HL-60 (cell line): ENCODE measurements around the gene TM7SF2.

Source experiments
- DNase-seq, 2 experiments: peaks; one replicate each; pipeline ENCODE4 v3.0.0-alpha.2; 2010 to 2020; ENCODE audit warnings: low read depth in 1 of 2, low spot score in 1 of 2
- H3K27ac ChIP-seq: fragments of 250-450 bp; sonication (Bioruptor Pico); replicated peaks from 2 replicates; pipeline ENCODE4 v1.5.1; 2020; ENCODE audit warnings: mild to moderate bottlenecking, moderate library complexity
- H3K27me3 ChIP-seq: fragments of 250-450 bp; sonication (Bioruptor Pico); 2 replicates; pipeline ENCODE4 v1.5.1; 2021; ENCODE audit warnings: mild to moderate bottlenecking, moderate library complexity; ENCODE audit not compliant: insufficient read depth, poor library complexity, severe bottlenecking
- H3K4me3 ChIP-seq: replicated peaks from 2 replicates; pipeline ENCODE4 v1.5.1; 2011; ENCODE audit warnings: mild to moderate bottlenecking, control low read depth, low read length; ENCODE audit not compliant: insufficient read depth
- GABPA ChIP-seq: IDR thresholded peaks from 2 replicates; pipeline ENCODE4 v1.6.1; 2012; ENCODE audit warnings: low read depth
- POLR2AphosphoS5 ChIP-seq: IDR thresholded peaks from 2 replicates; pipeline ENCODE4 v1.6.1; 2012; ENCODE audit warnings: low read depth
- SPI1 ChIP-seq: IDR thresholded peaks from 2 replicates; pipeline ENCODE4 v1.6.1; 2012; ENCODE audit warnings: low read depth, mild to moderate bottlenecking, borderline replicate concordance
- TF ChIP-seq, protein P1 (sequence below): IDR thresholded peaks from 2 replicates; pipeline ENCODE4 v1.6.1; 2012; ENCODE audit warnings: low read depth; ENCODE audit not compliant: insufficient replicate concordance
- TF ChIP-seq, protein P2 (sequence below): IDR thresholded peaks from one replicate; pipeline ENCODE4 v1.5.1; 2011; ENCODE audit warnings: low read length, control low read depth, inconsistent platforms; ENCODE audit not compliant: insufficient read depth

The TM7SF2 gene

DNA sequence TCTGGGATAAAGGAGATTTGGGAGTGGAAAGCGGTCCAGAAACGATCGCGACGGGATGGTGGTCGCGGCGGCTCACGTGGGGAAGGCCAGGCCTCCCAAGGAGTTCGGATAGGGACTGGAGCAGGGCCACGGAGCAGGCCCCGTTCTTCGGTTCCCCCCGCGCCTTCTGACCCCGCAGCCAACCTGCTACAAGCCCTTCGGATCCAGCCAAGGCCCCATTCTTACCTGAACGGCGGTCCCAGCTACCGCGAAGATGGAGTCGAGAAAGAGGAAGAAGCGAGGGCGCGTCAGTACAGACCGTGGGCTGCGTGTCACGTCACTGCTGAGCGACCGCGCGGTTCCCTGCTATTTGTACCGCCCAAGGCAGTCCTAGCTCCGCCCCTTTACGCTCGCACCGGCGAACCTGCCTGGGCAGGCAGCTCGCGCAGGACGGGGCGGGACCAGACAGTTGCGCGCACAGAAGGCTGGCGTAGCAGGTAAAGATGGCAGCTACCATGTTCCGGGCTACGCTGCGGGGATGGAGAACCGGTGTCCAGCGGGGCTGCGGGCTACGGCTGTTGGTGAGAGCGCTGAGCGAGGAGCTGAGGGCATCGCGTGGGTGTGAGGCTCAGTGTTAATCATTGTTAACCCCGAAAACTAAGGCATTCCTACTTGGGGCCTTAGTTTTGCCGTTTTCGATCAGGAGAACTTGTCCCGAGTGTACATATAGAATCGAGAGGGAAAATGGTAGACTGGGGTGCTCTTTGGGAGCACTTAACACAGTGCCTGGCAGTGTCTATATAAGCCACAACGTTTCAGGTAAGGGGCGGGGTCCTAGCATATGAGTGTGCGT lies 10.4 kb downstream of the TM7SF2 start, which contains the start of the genes FAU and MRPL49:
TSS of gene FAU (minus strand) at position 270 of the 832 bp plus-strand sequence. CDS start 321 bp downstream, outside the sequence.
TSS of gene MRPL49 (plus strand) at position 457 of the 832 bp plus-strand sequence. CDS start at position 483, 26 bp downstream.
- peak within 1 kb of the TSS; percentile 92 for H3K27ac ChIP-seq
- TF ChIP-seq GABPA (no peak), SPI1 (peak; percentile 70; the same call in 1 of the 2 replicates), POLR2AphosphoS5 (peak; percentile 95)
- TF ChIP-seq, protein P1, sequence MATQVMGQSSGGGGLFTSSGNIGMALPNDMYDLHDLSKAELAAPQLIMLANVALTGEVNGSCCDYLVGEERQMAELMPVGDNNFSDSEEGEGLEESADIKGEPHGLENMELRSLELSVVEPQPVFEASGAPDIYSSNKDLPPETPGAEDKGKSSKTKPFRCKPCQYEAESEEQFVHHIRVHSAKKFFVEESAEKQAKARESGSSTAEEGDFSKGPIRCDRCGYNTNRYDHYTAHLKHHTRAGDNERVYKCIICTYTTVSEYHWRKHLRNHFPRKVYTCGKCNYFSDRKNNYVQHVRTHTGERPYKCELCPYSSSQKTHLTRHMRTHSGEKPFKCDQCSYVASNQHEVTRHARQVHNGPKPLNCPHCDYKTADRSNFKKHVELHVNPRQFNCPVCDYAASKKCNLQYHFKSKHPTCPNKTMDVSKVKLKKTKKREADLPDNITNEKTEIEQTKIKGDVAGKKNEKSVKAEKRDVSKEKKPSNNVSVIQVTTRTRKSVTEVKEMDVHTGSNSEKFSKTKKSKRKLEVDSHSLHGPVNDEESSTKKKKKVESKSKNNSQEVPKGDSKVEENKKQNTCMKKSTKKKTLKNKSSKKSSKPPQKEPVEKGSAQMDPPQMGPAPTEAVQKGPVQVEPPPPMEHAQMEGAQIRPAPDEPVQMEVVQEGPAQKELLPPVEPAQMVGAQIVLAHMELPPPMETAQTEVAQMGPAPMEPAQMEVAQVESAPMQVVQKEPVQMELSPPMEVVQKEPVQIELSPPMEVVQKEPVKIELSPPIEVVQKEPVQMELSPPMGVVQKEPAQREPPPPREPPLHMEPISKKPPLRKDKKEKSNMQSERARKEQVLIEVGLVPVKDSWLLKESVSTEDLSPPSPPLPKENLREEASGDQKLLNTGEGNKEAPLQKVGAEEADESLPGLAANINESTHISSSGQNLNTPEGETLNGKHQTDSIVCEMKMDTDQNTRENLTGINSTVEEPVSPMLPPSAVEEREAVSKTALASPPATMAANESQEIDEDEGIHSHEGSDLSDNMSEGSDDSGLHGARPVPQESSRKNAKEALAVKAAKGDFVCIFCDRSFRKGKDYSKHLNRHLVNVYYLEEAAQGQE: peak; percentile 48
- TF ChIP-seq, protein P2, sequence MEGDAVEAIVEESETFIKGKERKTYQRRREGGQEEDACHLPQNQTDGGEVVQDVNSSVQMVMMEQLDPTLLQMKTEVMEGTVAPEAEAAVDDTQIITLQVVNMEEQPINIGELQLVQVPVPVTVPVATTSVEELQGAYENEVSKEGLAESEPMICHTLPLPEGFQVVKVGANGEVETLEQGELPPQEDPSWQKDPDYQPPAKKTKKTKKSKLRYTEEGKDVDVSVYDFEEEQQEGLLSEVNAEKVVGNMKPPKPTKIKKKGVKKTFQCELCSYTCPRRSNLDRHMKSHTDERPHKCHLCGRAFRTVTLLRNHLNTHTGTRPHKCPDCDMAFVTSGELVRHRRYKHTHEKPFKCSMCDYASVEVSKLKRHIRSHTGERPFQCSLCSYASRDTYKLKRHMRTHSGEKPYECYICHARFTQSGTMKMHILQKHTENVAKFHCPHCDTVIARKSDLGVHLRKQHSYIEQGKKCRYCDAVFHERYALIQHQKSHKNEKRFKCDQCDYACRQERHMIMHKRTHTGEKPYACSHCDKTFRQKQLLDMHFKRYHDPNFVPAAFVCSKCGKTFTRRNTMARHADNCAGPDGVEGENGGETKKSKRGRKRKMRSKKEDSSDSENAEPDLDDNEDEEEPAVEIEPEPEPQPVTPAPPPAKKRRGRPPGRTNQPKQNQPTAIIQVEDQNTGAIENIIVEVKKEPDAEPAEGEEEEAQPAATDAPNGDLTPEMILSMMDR: no peak
- no peaks in the 10 kb centered on the region for H3K27me3 ChIP-seq
- DNase-seq: peak; percentile 99
- peak within 1 kb of the TSS; percentile 76 for H3K4me3 ChIP-seq

DNA sequence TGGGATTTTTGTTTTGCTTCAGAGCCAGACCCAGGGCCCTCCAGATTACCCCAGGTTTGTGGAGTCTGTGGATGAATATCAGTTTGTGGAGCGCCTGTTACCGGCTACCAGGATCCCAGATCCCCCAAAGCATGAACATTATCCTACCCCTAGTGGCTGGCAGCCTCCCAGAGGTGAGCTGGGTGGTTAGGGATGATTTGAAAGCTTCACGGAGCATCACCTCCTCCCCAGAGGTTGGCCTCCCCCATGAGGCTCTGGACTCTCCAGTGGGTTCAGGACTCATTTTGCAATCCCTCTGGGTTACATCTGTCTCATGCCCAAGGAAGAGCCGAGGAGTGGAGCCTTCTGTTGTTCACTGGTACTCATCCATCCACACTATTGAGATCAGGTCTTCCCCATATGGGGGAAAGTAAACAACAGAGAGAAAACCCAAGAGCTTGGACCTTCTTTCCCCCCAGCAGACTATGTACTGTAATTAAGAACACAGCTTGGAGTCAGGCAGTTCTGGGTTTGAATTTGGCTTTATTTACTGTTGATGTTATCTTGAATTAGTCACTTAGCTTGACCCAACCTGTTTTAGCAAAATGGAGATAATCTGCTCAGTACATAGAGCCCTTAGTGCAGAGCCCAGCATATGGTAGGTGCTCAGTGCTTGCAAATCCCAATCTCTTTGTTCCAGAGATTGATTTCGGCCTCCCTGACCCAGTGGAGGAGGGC lies 13.0 kb downstream of the TM7SF2 start:
- H3K4me3 ChIP-seq: no peak overlapping the region
- TF ChIP-seq GABPA: no peak
- no peak for TF ChIP-seq SPI1
- TF ChIP-seq, protein P2: no peak
- no peak for TF ChIP-seq POLR2AphosphoS5
- TF ChIP-seq, protein P1: no peak
- no peak for DNase-seq
- H3K27me3 ChIP-seq: no peaks in the 10 kb centered on the region
- no peak overlapping the region for H3K27ac ChIP-seq

DNA sequence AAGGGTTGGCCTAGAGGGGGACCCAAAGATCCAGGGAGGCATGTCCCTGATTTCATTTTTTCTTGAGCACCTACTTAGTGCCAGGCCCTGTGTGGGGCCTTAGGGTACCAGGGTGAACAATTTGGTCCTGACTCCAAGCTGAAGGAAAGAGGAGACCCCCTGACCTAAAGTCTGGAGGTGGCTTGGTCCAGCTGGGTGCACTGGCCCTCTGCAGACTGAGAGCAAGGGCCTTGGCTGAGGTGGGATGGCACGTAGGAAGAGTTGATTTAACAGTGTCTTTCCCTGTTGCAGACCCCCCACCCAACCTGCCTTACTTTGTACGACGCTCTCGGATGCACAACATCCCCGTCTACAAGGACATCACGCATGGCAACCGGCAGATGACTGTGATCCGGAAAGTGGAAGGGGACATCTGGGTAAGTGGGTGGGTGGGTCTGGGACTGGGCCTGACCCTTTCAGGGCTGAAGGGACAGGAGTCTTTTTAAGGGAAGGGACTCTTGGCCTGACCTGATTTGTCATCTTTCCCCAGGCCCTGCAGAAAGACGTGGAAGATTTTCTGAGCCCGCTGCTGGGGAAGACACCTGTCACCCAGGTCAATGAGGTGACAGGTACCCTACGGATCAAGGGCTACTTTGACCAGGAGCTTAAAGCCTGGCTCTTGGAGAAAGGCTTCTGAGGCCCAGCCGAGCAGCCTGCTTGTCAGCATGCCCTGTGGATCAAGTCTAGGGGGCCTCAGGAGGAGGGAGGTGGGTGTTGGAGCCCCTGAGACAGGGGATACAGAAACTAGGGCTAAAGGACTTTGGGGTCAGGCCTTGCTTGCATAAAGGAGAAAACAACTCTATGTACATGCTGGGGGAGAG lies 13.8 kb downstream of the TM7SF2 start:
- Histone ChIP-seq H3K27ac (no peak overlapping the region), H3K27me3 (no peaks in the 10 kb centered on the region), H3K4me3 (no peak overlapping the region)
- no peak for DNase-seq
- TF ChIP-seq SPI1 (no peak), POLR2AphosphoS5 (no peak), GABPA (no peak)
- TF ChIP-seq, protein P2: no peak
- TF ChIP-seq, protein P1: no peak
